C4-2B (cell line): Measurements from ENCODE around the gene MLYCD.

Experiments
- CTCF ChIP-seq: fragments of 450-650 bp; conservative IDR thresholded peaks from 2 replicates; pipeline ENCODE4 v1.5.1; 2017; ENCODE audit warnings: mild to moderate bottlenecking
- ZFX ChIP-seq: fragments of 450-650 bp; IDR thresholded peaks from 2 replicates; pipeline ENCODE4 v1.6.1; 2017

- TF ChIP-seq CTCF, result no peak
- no peak for TF ChIP-seq ZFX
These were observed 8.6 kb upstream of the MLYCD start for GRCh38 chr16:83890359-83890758.
